Measurements from ENCODE around the gene MRC1.
"Not testable (repeated sequence)": the region's sequence is repeated elsewhere in the genome, so short reads cannot be mapped to it uniquely, and the experiment has no call there.

MRC1 gene

DNA sequence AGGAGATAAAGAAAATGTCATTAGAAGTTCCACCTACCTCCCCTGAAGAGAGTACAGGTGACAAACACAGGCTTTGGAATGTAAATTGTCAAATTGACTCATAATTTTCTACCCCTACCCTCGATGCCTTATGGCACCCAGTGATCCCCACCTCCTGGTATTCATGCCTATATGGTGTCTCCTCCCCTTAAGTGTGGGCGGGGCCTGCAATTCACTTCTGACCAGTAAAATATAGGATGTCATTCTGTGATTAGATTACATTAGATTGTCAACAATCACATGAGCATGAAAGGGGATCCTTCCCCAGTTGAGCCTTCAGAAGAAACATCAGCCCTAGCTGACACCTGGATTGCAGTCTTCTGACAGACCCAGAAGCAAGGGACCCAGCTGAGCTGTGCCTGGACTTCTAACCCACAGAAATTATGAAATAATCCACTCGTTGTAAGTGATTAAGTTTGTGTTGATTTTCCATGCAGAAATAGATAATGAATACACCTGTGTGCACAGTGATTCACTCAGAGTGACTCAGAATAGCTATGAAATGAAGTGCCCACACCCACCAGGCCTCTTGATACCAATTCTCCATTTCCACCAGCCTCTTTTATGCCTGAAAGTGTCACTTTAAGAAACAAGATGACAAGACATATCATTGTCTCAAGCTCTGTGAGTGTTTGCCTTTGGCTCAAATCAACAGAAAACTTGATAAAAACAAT is 134.0 kb downstream of the MRC1 start:
- no peak for DNase-seq (ENCODE audit: low spot score)
- TF ChIP-seq, protein P1, sequence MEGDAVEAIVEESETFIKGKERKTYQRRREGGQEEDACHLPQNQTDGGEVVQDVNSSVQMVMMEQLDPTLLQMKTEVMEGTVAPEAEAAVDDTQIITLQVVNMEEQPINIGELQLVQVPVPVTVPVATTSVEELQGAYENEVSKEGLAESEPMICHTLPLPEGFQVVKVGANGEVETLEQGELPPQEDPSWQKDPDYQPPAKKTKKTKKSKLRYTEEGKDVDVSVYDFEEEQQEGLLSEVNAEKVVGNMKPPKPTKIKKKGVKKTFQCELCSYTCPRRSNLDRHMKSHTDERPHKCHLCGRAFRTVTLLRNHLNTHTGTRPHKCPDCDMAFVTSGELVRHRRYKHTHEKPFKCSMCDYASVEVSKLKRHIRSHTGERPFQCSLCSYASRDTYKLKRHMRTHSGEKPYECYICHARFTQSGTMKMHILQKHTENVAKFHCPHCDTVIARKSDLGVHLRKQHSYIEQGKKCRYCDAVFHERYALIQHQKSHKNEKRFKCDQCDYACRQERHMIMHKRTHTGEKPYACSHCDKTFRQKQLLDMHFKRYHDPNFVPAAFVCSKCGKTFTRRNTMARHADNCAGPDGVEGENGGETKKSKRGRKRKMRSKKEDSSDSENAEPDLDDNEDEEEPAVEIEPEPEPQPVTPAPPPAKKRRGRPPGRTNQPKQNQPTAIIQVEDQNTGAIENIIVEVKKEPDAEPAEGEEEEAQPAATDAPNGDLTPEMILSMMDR (IDR thresholded peaks at IDR 0.05; ENCODE audit: extremely low read depth, missing control alignments): no peak

DNA sequence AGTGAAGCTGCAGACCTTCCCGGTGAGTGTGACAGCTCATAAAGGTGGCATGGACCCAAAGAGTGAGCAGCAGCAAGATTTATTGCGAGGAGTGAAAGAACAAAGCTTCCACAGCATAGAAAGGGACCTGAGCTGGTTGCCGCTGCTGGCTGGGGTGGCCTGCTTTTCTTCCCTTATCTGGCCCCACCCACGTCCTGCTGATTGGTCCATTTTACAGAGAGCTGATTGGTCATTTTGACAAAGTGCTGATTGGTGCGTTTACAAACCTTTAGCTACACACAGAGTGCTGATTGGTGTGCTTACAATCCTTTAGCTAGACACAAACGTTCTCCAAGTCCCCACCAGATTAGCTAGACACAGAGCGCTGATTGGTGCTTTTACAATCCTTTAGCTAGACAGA is 141.1 kb downstream of the MRC1 start:
- not testable (repeated sequence) for DNase-seq (ENCODE audit: low spot score)

DNA sequence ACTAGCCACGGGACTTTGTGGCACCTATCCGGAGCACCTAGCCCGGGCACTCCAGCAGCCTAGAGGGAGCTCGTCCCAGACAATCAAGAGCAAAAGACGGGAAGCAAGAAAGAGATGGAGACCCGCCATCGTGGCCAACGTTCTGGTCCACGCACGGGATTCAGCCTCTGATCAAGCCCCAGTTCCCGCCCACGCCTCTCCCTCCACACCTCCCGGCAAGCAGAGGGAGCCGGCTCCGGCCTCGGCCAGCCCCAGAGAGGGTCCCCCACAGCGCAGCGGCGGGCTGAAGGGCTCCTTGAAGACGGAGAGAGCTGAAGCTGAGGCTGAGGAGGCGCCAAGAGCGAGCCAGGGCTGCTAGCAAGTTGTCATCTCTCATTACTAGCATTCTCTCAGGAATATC is 141.6 kb downstream of the MRC1 start:
- TF ChIP-seq, protein P1 (IDR thresholded peaks at IDR 0.05; ENCODE audit: extremely low read depth, missing control alignments): no peak

DNA sequence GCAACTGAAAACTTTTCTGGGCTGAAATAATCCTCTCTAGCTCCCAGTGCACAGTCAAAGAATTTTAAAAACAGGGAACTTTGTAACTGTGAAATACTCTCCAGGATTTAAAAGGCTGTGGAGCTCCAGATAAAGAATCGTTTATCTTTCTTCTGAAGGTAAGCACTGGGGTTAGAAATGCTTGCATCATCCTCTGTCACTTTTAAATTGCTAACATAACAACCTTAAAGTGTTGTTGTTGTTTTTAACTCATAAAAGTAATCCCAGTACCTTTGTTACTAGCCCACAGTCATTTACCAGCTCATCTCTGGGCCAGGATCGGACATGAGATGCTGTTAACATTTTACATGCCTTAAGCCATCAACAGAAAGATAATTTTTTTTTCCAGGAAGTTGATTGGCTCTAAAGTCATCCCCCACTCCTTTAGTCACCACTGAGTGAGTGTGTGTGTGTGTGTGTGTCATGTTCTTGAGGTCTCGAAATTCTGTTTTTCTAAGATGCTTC is 142.8 kb downstream of the MRC1 start, which contains the start of gene SLC39A12:
Gene SLC39A12, plus strand, starts transcription at position 51 of the 504 bp plus-strand sequence. CDS start 1,359 bp downstream, outside the sequence.
- TF ChIP-seq, protein P1 (IDR thresholded peaks at IDR 0.05; ENCODE audit: extremely low read depth, missing control alignments): no peak
- no peak for DNase-seq (ENCODE audit: low spot score)

More for the DNA sequence above, 141.6 kb downstream of the MRC1 start:
- no peak for DNase-seq (ENCODE audit: low spot score)

DNA sequence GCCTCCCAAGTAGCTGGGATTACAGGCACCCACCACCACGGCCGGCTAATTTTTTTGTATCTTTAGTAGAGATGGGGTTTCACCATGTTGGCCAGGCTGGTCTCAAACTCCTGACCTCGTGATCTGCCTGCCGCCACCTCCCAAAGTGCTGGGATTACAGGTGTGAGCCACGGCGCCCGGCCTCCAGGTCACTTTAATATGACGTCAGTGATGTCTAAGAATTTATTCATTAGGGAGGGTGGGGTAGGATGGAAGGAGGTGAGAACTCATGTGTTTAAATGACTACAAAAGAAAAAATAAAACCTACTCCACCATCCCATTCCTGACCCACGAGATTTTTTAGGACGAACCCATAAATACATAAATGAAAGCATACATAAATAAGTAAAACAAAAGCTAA is 145.2 kb downstream of the MRC1 start:
- not testable (repeated sequence) for DNase-seq (ENCODE audit: low spot score)

DNA sequence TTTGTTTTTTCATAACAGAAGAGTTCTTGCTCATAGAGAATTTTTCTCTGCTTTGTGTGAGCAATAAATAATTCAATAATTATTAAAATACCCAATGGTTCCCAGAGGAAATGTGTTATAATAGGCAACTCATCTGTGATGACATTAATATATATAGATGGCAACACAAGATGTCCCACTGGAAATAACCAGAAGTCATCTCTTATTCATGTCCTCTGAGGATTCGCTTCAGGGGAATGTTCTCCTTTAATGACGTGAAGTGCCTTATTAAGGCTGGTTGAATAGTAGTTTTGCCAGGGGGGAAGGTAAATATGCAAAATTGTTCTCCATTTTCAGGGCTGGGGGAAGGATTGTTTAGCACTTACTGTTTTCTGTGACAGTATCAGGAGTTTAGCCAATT is 145.7 kb downstream of the MRC1 start:
- TF ChIP-seq, protein P1 (IDR thresholded peaks at IDR 0.05; ENCODE audit: extremely low read depth, missing control alignments): no peak
- no peak for DNase-seq (ENCODE audit: low spot score)

DNA sequence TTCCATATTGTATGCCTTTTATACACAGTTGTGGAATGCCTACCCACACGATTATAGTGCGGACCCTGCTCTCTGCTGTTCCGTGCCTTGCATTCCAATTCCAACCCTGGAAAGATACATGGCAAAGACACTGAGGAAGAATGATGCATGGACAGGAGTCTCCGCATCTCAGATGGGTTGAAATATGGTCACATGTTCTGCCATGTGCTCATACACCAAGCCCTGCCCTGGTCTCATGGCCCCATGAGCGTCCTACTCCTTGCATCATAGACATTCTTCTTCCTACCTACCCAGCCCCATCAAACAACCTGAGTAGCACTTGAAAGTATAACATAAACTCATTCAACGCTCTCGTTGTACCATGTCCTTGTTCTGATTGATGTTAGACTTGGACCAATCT is 148.9 kb downstream of the MRC1 start:
- DNase-seq (ENCODE audit: low spot score): no peak
- TF ChIP-seq, protein P1 (IDR thresholded peaks at IDR 0.05; ENCODE audit: extremely low read depth, missing control alignments): no peak

DNA sequence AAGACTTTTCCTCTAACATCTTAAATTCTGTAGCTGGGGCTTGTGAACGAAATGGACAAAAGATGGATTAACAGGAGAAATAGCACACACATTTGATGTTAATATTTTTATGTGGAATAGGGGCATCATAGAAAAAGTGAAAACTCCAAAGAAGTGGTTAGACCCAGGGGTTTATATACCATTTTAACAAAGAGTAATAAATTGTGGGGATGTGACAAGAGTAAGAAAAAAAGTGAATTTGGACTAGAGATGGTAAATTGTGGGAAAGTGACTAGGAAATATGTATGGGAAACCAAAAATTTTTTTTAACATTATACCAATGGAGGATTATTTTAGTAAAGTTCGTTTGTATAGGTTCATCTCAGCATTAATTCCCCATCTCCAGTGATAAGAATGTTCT is 150.7 kb downstream of the MRC1 start:
- no peak for DNase-seq (ENCODE audit: low spot score)

More for the DNA sequence above, 150.7 kb downstream of the MRC1 start:
- TF ChIP-seq, protein P1 (IDR thresholded peaks at IDR 0.05; ENCODE audit: extremely low read depth, missing control alignments): no peak
